Spleen (tissue), 7 donors: ENCODE measurements around the gene VAV1.
A peak's percentile ranks its signal among the peaks of the same experiment; 100 is the strongest.

Experiments used
- CTCF ChIP-seq, 11 experiments: fragments of 200-600 bp in 7 of 11; fragments of 450-650 bp in 4 of 11; sonication (generic) in 4 of 11; IDR thresholded peaks in 8 of 11; conservative IDR thresholded peaks in 3 of 11; 1 replicate in 7 of 11; 2 replicates in 4 of 11; pipeline versions ENCODE4 v1.4.0 to v1.8.0; 2016 to 2021; ENCODE audit warnings: antibody characterized with exemption in 11 of 11, inconsistent platforms in 4 of 11, mild to moderate bottlenecking in 1 of 11
- POLR2A ChIP-seq, 3 donors: fragments of 450-650 bp; IDR thresholded peaks; one replicate each; pipeline ENCODE4 v1.5.1; 2017; ENCODE audit warnings: antibody characterized with exemption in 3 of 3, mild to moderate bottlenecking in 1 of 3
- POLR2AphosphoS5 ChIP-seq, 3 donors: sonication (generic); formaldehyde crosslinking; IDR thresholded peaks; one replicate each; pipeline ENCODE4 v1.5.1; 2017; ENCODE audit warnings: antibody characterized with exemption in 3 of 3
- donor health status: DM: no; HTN: no; CAD: no; lungs with moderate emphysema.
- donor health status: DM: no; HTN: no; CAD: no.
- donor health status: DM: no; HTN: no; CAD: no.

- peak; percentile 44 to 77 (median 70) for TF ChIP-seq CTCF (IDR thresholded peaks at IDR 0.05 in 8 of 11, conservative IDR thresholded peaks at IDR 0.05 in 3 of 11)
- peak in 1 of 3 donors; percentile 77 for TF ChIP-seq POLR2AphosphoS5 (IDR thresholded peaks at IDR 0.05)
- no peak for TF ChIP-seq POLR2A (IDR thresholded peaks at IDR 0.05)
Measured at GRCh38 chr19:6737873-6738786, 34.4 kb upstream of the VAV1 start.
